IPS-NIHi7 (cell line): ENCODE results near the gene ABR.
A peak's percentile ranks its signal among the peaks of the same experiment; 100 is the strongest.
"Not testable (repeated sequence)": the region's sequence is repeated elsewhere in the genome, so short reads cannot be mapped to it uniquely, and the experiment has no call there.

Source experiments
- DNase-seq: peaks from one replicate; pipeline ENCODE4 v3.0.0; 2012; ENCODE audit warnings: mixed read lengths; ENCODE audit errors: extremely low spot score

Gene ABR

DNA sequence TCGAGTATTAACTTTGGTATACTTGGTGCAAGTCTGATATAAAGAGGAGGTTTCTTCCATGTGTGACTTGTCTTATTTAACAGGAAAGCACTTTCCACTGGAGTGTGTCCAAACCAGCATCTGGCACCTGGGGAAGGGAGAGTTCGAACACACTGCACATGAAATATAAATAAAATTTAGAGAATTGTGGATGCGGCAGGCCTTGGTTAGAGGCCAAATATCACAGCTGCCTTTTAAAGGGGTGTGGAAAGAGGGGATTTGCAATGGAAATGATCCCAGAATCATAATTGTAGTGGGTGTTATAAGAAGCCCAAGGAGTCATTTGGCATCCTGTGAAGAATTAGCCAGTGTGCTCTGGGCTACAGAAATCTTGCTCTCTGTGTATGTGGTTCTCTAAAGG lies 195.9 kb downstream of the ABR start:
- DNase-seq = no peak

- no peak for DNase-seq
These were observed 198.5 kb downstream of the ABR start for GRCh38 chr17:981292-981658.

DNA sequence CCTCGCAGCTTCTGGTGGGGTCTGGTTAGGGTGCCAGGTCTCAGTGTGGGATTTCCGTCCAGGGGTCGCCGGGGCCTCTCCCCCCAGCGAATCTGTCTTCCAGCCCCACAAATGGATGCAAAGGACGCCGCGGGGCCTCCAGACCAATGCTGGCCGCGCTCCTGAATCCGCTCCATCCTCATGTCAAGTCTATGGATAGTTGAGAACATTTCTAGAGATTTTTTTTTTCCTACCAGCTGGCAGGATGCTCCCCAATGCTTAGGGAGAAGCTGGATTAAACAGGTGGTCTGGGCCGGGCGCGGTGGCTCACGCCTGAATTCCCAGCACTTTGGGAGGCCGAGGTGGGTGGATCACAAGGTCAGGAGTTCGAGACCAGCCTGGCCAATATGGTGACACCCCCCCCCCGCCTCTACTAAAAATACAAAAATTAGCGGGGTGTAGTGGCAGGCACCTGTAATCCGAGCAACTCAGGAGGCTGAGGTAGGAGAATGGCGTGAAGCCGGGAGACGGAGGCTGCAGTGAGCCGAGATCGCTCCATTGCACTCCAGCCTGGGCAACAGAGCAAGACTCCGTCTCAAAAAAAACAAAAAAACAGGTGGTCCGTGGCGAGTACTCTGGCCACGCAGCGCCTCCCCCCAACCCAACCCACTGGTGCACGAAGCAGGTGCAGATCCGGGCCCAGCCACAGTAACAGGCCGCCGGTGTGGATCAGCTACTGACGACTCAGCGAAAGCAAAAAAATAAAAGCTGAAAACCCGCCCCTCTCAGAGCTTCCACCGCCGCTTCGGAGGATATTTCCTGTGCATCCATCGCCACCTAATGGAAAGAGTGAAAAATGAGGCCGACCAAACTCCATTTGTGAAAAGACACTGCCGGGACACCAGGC lies 199.1 kb downstream of the ABR start:
- DNase-seq = peak; percentile 75

DNA sequence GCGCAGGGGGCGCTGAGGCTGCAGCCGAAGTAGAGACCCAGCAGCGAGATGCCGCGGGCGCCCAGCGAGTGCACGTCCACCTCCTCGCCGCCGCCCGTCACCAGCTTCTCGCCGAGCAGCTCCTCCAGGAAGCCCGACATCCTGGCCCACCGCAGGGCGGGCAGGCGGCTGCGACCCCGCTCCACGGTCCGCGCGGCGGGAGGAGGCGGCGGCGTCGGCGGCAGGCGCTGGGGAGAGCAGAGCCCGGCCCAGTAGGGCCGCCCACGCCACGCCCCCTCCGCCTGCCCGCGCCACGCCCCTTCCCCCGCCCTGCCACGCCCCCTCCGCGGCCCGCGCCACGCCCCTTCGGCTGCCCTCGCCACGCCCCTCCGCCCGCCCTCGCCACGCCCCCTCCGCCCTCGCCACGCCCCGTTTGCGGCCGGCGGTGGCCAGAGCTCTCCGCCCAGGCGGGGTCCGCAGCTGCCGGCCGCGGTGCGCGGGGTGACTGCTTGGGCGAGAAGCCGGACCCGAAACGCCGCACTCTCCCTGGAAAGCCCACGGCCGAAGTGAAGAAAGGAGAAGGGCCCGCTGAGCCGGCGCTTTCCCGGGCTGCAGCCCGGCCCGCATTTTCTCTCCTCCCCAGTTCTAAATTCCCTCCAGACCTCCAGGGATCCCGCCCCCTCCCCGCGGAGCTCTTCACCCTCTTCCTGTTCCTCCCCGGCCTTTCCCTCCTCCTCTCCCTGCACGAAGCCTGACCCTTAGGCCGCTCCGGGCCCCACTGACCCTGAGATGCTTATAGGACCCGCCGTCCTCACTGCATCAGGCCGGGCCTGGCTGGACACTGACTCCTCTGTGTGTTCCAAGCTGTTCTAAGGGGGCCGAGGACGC lies 200.0 kb downstream of the ABR start, which contains the start of gene NXN:
Gene NXN, minus strand, starts transcription at position 238 of the 867 bp plus-strand sequence.
- DNase-seq = peak; percentile 90

GRCh38 chr17:979212-979538 lies 200.6 kb downstream of the ABR start:
- DNase-seq = no peak

GRCh38 chr17:978103-979093 lies 201.4 kb downstream of the ABR start:
- no peak for DNase-seq

- DNase-seq = no peak
These were observed 202.6 kb downstream of the ABR start for GRCh38 chr17:977166-977565.

DNA sequence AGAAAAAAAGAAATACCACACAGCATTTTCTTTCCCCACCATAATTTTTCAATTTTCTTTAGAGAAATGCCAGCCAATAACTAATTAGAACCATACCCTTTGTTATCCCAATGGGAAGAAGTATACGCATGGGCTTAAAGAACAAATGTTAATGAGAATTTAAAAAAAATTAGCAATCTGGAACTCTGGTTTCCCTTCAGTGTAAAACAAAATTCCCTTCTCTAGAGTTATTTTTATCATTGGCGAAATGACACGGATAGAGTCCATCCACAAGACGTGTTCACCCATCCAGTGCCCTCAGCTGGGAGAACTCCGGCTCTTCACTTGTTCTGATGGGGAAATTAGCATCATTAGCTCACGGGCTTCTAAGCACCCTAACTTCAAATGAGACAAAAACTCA lies 203.5 kb downstream of the ABR start:
- DNase-seq = no peak

DNA sequence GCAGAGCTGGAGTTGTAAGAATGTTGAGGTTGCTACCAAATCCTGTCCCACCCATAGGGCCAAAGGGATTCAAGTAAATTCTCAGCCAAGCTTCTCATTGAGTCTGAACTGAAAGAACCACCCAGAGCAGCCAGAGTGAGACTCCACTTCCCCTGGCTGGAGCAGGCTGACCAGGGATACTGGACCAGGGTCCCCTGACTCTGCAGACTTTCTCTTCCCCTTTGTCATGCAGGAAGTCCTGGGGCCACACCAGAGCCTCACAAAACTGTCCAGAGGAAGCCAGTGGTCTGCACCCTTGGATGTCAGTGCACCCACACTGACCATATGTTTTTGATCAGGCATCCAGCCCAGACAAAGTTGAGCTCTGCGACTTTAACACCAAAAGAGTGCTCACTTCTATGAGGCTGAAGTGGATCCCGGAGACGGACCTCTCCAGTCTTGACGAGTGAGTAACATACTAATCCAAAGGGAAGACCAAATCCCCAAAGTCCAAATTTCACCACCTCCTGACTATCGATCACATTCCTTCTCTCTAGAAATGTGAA lies 204.3 kb downstream of the ABR start:
- no peak for DNase-seq

DNA sequence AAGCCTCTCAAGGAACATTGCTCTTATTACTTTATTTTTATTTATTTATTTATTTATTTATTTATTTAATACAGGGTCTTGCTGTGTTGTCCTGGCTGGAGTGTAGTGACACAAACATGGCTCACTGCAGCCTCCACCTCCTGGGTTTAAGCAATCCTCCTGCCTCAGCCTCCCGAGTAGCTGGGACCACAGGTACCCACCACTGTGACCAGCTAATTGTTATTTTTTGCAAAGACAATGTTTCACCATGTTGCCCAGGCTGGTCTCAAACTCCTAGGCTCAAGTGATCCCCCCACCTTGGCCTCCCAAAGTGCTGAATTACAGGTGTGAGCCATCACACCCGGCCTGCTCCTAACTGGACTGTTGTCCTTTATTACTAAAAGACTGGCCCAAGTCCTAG lies 205.0 kb downstream of the ABR start:
- DNase-seq = not testable (repeated sequence)

- DNase-seq = no peak
These were observed 206.7 kb downstream of the ABR start for GRCh38 chr17:973053-973452.

DNA sequence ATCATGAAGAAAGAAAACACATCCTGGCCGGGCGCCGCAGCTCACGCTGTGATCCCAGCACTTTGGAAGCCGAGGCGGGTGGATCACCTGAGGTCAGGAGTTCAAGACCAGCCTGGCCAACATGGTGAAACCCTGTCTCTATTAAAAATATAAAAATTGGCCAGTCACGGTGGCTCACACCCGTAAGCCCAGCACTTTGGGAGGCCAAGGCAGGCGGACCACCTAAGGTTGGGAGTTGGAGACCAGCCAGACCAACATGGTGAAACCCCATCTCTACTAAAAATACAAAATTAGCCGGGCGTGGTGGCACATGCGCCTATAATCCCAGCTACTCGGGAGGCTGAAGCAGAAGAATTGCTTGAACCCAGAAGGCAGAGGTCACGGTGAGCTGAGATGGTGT lies 207.9 kb downstream of the ABR start:
- not testable (repeated sequence) for DNase-seq

DNA sequence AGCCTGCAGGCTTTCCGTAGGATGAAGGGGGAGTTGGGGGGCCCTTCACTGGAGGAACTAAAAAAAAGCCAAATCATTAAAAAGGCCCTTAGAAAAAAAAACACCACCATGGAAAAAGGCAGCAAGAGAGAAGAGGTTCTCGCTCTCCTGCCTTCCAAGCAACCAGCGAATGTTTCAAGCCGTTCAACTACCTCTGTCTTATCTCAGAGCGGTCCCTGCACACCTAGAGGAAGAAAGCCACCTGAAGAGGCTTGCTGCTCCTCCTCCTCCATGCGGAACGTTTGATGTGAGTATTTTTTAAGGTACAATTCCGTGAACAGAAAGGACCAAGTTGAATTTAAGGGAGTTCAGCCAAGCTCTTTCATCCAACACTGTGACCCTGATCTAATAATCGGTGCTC lies 209.4 kb downstream of the ABR start:
- no peak for DNase-seq

DNA sequence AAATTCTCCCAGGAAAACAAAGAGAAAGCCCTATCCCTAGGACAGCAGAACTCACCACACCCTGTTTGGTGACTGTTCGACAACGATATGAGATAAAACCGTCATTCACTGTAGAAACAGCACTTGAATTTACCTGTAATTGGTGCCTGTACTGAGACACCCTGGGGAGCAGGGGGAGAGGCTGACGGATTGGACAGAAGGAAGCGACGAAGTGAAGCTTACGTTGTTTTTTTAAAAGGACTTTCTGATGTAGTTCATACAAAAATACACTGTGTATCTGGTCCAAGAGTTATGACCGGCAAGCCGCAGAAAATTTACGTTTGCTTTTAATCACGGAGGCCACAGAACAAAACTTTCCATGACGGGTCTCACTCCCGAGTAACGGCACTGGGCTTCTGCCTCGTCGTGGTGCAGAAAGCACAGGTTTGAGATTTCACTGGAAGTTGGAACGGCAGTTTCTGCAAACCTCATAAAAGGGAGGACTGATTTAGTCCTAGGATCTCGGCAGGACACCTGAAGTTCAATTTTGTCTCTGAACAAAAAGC lies 209.9 kb downstream of the ABR start:
- DNase-seq = no peak

DNA sequence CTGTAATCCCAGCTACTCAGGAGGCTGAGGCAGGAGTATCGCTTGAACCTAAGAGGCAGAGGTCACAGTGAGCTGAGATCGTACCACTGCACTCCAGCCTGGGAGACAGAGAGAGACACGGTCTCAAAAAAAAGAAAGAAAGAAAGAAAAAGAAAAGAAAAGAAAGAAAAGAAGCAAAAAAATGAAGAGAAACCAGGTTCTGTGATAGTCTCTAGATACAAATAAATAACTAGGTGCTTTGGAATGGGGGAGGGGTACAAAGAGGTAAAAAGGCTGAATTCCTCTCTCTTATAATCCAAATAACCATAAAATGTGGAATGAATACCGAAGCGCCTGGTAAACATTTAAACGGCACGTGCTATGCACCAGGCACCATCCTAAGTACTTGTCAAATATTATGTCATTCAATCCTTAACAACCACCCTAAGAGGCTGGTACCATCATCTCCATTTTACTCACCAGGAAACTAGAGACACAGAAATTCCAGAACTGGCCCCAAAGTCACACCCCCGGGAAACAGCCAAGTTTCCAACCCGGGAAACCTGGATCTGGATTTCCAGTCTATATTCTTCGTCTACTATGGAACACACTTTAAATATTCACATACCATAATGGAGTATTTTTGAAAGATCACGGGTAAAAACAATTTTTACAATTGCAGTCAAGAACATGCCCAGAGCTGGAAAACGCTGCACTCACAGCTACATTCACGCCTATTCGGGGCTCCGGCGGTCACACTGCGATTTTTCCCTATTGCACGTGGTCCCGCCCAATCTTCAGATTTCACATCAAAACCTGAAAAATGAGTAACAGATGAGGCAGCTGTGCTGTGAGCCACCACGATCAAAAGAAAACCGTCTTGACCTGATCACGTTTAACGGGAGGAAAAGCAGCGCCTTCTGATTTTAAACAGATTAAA lies 210.7 kb downstream of the ABR start:
- no peak for DNase-seq

DNA sequence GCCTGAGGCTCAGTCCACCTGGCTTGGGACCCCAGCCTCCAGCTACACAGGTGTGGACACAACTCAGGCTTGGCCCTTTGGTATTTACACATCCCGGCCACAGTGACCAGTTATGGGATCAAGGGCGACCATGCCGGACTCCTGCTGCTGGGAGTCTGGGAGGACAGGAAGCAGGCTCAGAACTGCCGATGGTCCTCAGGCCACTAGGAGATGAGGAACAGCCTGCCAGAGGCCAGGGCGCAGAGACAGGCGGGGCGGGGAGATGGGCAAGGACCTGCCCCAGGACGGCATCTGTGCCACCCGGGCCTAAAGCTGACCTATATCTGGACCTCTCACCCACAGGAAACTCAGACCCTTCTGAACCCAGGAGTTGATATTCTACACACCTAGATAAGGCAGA lies 212.7 kb downstream of the ABR start:
- no peak for DNase-seq

- DNase-seq = no peak
These were observed 214.3 kb downstream of the ABR start for GRCh38 chr17:965311-965989.

DNA sequence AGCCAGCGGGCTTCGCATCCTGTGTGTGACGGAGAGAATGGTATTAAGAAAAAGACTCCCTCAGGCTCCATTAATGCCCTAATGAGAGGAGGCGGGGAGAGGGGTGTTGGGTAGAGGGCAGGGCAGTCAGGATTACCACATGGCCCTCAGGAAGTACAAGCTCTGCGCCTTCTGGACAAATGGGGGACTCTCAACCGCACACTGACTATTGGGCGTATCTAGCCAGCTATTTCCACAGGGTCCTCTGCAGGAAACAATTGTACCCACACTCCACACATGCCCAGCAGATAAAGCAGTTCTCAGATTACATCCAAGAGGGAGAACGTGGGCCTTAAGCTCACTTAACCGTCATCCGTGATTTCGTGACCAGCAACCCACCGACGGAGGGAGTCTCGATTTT lies 214.9 kb downstream of the ABR start:
- DNase-seq = no peak

- DNase-seq = no peak
These were observed 217.1 kb downstream of the ABR start for GRCh38 chr17:962670-963069.

- DNase-seq = no peak
These were observed 217.6 kb downstream of the ABR start for GRCh38 chr17:962166-962565.
